ENCODE measurements around the gene CD47.

GRCh38 chr3:108067768-108068167 lies 23.1 kb downstream of the CD47 start:
- TF ChIP-seq EZH2 (IDR thresholded peaks at IDR 0.05; ENCODE audit: low read depth) (no peak), CTCF (conservative IDR thresholded peaks at IDR 0.05) (no peak)
